OCI-LY7 (cell line): Measurements from ENCODE around the gene WNT7B. TPM values are rescaled to one million over a fixed set of nuclear protein-coding genes. Genes with fewer than 3 reads are reported as not detected.

Experiments
- BruUV-seq: library from RNA; stranded (reverse); fragments of 400-500 nt; replicated peaks from 2 replicates; lab custom pipeline; 2021; lab: Mats Ljungman, UMichigan
- CTCF ChIA-PET: fragments of 300-600 bp; sonication (Branson Sonifier 250); formaldehyde crosslinking; loops from one replicate; lab custom pipeline; 2022; ENCODE audit warnings: antibody characterized with exemption; ENCODE audit not compliant: unreplicated experiment; lab: Charles Lee
- POLR2A ChIA-PET: fragments of 300-600 bp; sonication (Branson Sonifier 250); formaldehyde crosslinking; loops from one replicate; lab custom pipeline; 2022; ENCODE audit warnings: antibody characterized with exemption; lab: Charles Lee
- DNase-seq: peaks from one replicate; pipeline ENCODE4 v3.0.0-alpha.2; 2015; ENCODE audit warnings: low spot score
- H2AFZ ChIP-seq: fragments of 200-600 bp; sonication (generic), shearing (Covaris generic); 2 replicates; pipeline ENCODE4 v1.6.1; 2014; ENCODE audit warnings: mild to moderate bottlenecking, antibody characterized with exemption, low read length, moderate library complexity
- H3K27ac ChIP-seq: fragments of 200-600 bp; sonication (generic); 2 replicates; pipeline ENCODE4 v1.5.1; 2014; ENCODE audit warnings: mixed run types, low read depth, mild to moderate bottlenecking, moderate library complexity, low read length, inconsistent platforms; ENCODE audit not compliant: poor library complexity, severe bottlenecking
- H3K36me3 ChIP-seq: fragments of 200-600 bp; sonication (generic); 2 replicates; pipeline ENCODE4 v1.6.1; 2014; ENCODE audit warnings: mild to moderate bottlenecking, antibody characterized with exemption, low read length, moderate library complexity, mixed read lengths; ENCODE audit not compliant: insufficient read depth
- H3K4me1 ChIP-seq: fragments of 200-600 bp; sonication (generic); 2 replicates; pipeline ENCODE4 v1.5.1; 2014; ENCODE audit warnings: mild to moderate bottlenecking, low read length; ENCODE audit not compliant: insufficient read depth, poor library complexity, severe bottlenecking
- H3K4me2 ChIP-seq: fragments of 200-600 bp; sonication (generic); 2 replicates; pipeline ENCODE4 v1.6.1; 2014; ENCODE audit warnings: mild to moderate bottlenecking, low read length
- H3K4me3 ChIP-seq: fragments of 200-600 bp; sonication (generic); 2 replicates; pipeline ENCODE4 v1.5.1; 2014; ENCODE audit warnings: mild to moderate bottlenecking, low read depth, low read length; ENCODE audit not compliant: poor library complexity, severe bottlenecking
- H3K79me2 ChIP-seq: fragments of 200-600 bp; sonication (generic); 2 replicates; pipeline ENCODE4 v1.6.1; 2016; ENCODE audit warnings: low read depth, mild to moderate bottlenecking, low read length, moderate library complexity, mixed read lengths; ENCODE audit not compliant: insufficient read depth
- H3K9me2 ChIP-seq: fragments of 200-600 bp; sonication (generic); 2 replicates; pipeline ENCODE4 v1.6.1; 2016; ENCODE audit warnings: mild to moderate bottlenecking, low read length, mixed read lengths; ENCODE audit not compliant: insufficient read depth
- H3K9me3 ChIP-seq: fragments of 200-600 bp; sonication (generic); 2 replicates; pipeline ENCODE4 v1.6.1; 2014; ENCODE audit warnings: mild to moderate bottlenecking, mixed run types, low read length, mixed read lengths
- H4K20me1 ChIP-seq: fragments of 200-600 bp; sonication (generic); 2 replicates; pipeline ENCODE4 v1.6.1; 2014; ENCODE audit warnings: mild to moderate bottlenecking, antibody characterized with exemption, low read length, moderate library complexity, mixed read lengths; ENCODE audit not compliant: insufficient read depth
- CTCF ChIP-seq: fragments of 200-600 bp; sonication (generic); conservative IDR thresholded peaks from 2 replicates; pipeline ENCODE4 v1.5.1; 2014; ENCODE audit warnings: mild to moderate bottlenecking, antibody characterized with exemption, low read length, moderate library complexity, mixed read lengths
- EZH2phosphoT487 ChIP-seq: fragments of 200-600 bp; sonication (generic); IDR thresholded peaks from 2 replicates; pipeline ENCODE4 v1.6.1; 2018; ENCODE audit warnings: low read depth, borderline replicate concordance, mild to moderate bottlenecking, mixed run types, antibody characterized with exemption, low read length, moderate library complexity, mixed read lengths
- intact Hi-C: fragments of 100-400 bp; cut with micrococcal nuclease; formaldehyde crosslinking; loops from one replicate; pipeline ENCODE4 v1.10.0; 2022; ENCODE audit not compliant: unreplicated experiment
- total RNA-seq, 2 experiments: library from RNA; depleted of rRNA in 1 of 2; stranded (reverse); fragments of >200 nt in 1 of 2; shearing (Covaris generic) in 1 of 2; gene quantifications; 2 replicates each; pipeline ENCODE4 v1.2.3, GENCODE V29; 2014 to 2022

WNT7B gene
- total RNA-seq, 2 experiments from 2014 or later, result not detected

- H4K20me1 ChIP-seq, result no peaks in the 10 kb centered on the region
- no peak for DNase-seq
- H2AFZ ChIP-seq, result no peak overlapping the region
- no peaks in the 10 kb centered on the region for H3K79me2 ChIP-seq
- no peak overlapping the region for H3K4me2 ChIP-seq
- H3K9me2 ChIP-seq, result no peaks in the 10 kb centered on the region
- no peak overlapping the region for H3K4me3 ChIP-seq
- POLR2A ChIA-PET, result no interaction called here
- intact Hi-C loops, result no loop called here
- TF ChIP-seq EZH2phosphoT487 (no peak), CTCF (no peak)
- no peak overlapping the region for H3K27ac ChIP-seq
- H3K36me3 ChIP-seq, result no peaks in the 10 kb centered on the region
- CTCF ChIA-PET, result no interaction called here
- H3K9me3 ChIP-seq, result no peaks in the 10 kb centered on the region
- BruUV-seq, result no TSS peak
- no peaks in the 10 kb centered on the region for H3K4me1 ChIP-seq
Observed at GRCh38 chr22:46023558-46023981, 46.6 kb upstream of the WNT7B start.

GRCh38 chr22:46022881-46023512, 46.0 kb upstream of the WNT7B start:
- Histone ChIP-seq H3K9me2 (no peaks in the 10 kb centered on the region), H3K4me1 (no peaks in the 10 kb centered on the region), H3K36me3 (no peaks in the 10 kb centered on the region), H3K4me2 (no peak overlapping the region), H4K20me1 (no peaks in the 10 kb centered on the region), H3K4me3 (no peak overlapping the region), H3K79me2 (no peaks in the 10 kb centered on the region), H2AFZ (no peak overlapping the region), H3K27ac (no peak overlapping the region), H3K9me3 (no peaks in the 10 kb centered on the region)
- ChIA-PET CTCF (no interaction called here), POLR2A (no interaction called here)
- intact Hi-C loops, result no loop called here
- no TSS peak for BruUV-seq
- TF ChIP-seq CTCF (no peak), EZH2phosphoT487 (no peak)
- DNase-seq, result no peak

- no peak overlapping the region for H2AFZ ChIP-seq
- H3K9me3 ChIP-seq, result no peaks in the 10 kb centered on the region
- intact Hi-C loops, result no loop called here
- H3K9me2 ChIP-seq, result no peaks in the 10 kb centered on the region
- TF ChIP-seq CTCF (no peak; the same call in 1 of the 2 replicates), EZH2phosphoT487 (no peak)
- ChIA-PET POLR2A (no interaction called here), CTCF (no interaction called here)
- H3K4me2 ChIP-seq, result no peak overlapping the region
- no peaks in the 10 kb centered on the region for H4K20me1 ChIP-seq
- H3K27ac ChIP-seq, result no peak overlapping the region
- no peak for DNase-seq
- no peak overlapping the region for H3K4me3 ChIP-seq
- no peaks in the 10 kb centered on the region for H3K79me2 ChIP-seq
- H3K36me3 ChIP-seq, result no peaks in the 10 kb centered on the region
- BruUV-seq, result no TSS peak
- no peaks in the 10 kb centered on the region for H3K4me1 ChIP-seq
Observed at GRCh38 chr22:46021577-46021976, 44.6 kb upstream of the WNT7B start.
